Measurements from ENCODE around the gene DNAH1.

DNAH1 gene

GRCh38 chr3:52393959-52394670, 78.0 kb downstream of the DNAH1 start:
- DNase-seq: no peak

GRCh38 chr3:52394751-52395502, 78.8 kb downstream of the DNAH1 start:
- DNase-seq: no peak

DNA sequence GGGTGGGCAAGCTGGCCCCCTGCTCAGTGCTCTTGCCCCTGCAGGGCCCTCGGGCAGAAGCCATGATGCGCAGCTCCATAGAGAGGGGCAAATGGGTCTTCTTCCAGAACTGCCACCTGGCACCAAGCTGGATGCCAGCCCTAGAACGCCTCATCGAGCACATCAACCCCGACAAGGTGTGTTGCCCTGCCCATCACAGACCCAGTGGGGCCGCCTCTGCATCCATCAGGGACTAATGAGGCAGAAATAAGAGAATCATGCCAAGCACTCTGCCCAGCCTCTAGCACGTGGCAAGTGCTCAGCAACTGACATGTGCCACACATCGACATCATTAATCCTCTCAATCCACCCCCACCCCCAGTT, 79.4 kb downstream of the DNAH1 start:
- DNase-seq: no peak

- DNase-seq: no peak
Measured at GRCh38 chr3:52396011-52396906, 80.1 kb downstream of the DNAH1 start.

DNA sequence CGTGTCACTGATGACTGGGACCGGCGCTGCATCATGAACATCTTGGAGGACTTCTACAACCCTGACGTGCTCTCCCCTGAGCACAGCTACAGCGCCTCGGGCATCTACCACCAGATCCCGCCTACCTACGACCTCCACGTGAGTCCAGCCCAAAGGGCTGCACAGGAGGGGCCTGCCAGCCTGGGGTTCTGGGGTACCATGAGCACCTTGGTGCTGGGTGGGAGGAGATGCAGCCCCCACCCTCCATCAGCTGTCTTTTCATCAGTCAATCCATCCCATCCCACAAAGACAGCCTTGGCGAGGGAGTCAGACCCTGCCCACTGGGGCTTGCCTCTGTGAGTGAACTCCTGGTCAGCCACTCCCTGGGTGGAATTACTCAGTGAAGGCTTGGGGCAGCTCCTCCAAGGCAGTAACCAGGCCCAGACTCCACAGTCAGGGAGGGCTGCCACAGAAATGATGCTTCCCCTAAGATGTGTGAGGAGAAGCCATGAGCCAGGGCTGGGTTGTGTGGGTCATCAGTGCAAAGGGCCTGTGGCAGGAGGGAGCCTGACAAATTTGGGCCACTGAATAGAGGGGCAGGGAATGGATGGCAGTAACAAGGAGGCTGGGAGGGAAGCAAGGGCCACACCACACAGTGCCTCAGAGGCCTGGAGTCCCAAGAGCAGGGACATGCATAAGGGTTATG, 80.9 kb downstream of the DNAH1 start:
- no peak for DNase-seq

GRCh38 chr3:52397676-52398399, 81.7 kb downstream of the DNAH1 start:
- DNase-seq: no peak

- no peak for DNase-seq
Measured at GRCh38 chr3:52398670-52399081, 82.6 kb downstream of the DNAH1 start.

- DNase-seq: no peak
Measured at GRCh38 chr3:52399131-52399530, 83.0 kb downstream of the DNAH1 start.

- DNase-seq: no peak
Measured at GRCh38 chr3:52399593-52399992, 83.5 kb downstream of the DNAH1 start.

- DNase-seq: no peak
Measured at GRCh38 chr3:52400275-52400793, 84.2 kb downstream of the DNAH1 start.

- DNase-seq: no peak
Measured at GRCh38 chr3:52401021-52401420, 84.9 kb downstream of the DNAH1 start.

DNA sequence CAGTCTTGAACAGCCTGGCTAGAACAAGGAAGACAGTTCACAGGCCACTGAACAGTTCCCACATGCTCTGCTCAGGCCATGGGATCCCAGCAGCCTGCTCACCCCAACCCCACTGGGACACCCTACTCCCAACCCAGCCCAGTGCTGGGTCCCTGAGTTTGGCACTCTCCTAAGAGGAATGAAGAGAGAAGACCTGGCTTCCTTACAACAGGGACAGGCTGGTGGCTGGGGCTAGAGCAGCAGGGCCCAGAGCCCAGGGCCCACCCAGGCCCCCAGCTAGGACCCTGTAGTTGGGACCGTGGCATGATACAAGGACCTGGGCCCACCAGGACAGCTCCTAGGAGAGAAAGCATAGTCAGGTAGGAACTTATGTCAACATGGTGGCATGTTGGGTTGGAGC, 85.4 kb downstream of the DNAH1 start:
- DNase-seq: no peak

- DNase-seq: no peak
Measured at GRCh38 chr3:52402101-52402521, 86.0 kb downstream of the DNAH1 start.

- DNase-seq: no peak
Measured at GRCh38 chr3:52402706-52403270, 86.7 kb downstream of the DNAH1 start.

- DNase-seq: no peak
Measured at GRCh38 chr3:52403271-52403841, 87.2 kb downstream of the DNAH1 start.

DNA sequence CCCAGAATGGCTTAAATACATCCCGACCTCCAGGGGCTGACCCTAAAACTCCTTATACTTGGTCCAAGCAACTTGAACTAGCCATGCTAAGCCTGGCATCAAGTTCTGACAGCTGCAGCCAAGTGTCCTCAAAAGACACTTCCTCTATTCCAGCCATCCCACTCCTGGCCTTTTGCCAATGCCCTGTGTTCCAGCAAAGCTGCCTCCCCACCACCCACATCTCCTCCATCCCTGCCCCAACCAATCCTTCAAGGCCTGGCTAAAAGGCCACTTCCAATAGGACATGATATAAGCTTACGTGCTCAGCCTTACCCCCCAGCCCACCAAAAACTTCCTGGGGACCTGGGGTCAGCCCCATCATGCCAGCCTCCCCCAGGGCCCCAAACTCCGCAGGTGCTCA, 87.8 kb downstream of the DNAH1 start:
- DNase-seq: no peak

- no peak for DNase-seq
Measured at GRCh38 chr3:52404391-52404790, 88.3 kb downstream of the DNAH1 start.

DNA sequence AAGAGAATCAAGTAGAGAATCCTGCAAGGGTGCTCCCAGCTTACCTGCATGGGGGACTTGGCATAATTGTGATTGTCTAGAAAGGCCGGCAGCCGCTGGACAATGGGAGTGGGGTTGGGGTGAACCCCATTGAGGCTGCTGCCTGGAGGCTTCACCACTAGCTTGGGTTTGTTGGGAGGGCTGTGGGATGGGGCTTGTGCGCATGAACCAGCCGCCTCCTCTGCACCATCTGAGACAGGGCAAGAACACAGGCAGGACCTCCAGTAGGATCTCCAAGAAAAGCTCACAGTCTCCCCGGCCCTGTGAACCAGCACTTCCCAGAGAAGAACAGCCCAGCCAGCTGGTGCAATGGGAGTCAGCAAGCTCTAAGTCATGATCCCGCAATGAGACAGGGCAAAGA, 88.9 kb downstream of the DNAH1 start:
- DNase-seq: no peak

GRCh38 chr3:52405601-52406110, 89.5 kb downstream of the DNAH1 start:
- no peak for DNase-seq

DNA sequence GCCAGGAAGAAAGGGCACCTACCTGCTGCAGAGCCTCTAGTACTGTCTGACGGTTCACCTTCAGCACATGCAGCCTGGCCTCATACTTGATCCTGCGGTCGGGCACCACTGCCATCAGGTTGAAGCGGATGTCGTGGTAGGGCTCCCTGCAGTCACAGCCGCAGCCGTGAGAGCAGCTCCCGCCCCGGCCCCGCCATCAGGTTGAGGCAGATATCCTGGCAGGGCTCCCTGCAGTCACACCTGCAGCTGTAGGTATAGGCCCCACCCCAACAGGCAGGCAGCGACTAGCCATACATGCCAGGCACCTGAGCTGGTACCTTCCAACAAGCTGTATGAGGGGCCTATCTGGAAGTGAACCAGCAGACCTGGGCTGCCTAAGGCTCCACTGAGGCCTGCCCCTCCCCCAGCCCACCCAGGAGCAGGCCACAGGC, 90.1 kb downstream of the DNAH1 start:
- no peak for DNase-seq
